ENCODE measurements around the gene CNTN5.

CNTN5 gene

GRCh38 chr11:99383648-99384245, 363.0 kb downstream of the CNTN5 start:
- no peak for DNase-seq (ENCODE audit: low read depth, low spot score)

DNA sequence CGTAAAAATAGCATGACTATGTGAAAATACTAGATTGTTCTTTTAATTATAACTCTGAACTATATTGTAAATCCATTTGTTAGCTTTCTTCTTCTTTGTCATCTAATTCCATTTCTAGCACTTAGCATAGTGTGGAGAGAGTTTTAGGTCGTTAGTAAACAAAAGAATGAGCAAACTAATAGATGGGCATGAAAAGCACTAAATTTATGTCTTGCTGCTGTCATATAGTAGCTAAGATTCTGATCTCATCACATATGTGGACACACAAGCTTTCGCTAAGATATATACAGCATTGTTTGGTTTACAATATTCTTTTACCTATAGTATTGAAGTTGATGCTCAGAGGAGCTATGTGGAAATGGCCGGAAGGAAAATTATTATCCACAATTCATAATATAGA, 370.5 kb downstream of the CNTN5 start:
- DNase-seq (ENCODE audit: low read depth, low spot score), result no peak

DNA sequence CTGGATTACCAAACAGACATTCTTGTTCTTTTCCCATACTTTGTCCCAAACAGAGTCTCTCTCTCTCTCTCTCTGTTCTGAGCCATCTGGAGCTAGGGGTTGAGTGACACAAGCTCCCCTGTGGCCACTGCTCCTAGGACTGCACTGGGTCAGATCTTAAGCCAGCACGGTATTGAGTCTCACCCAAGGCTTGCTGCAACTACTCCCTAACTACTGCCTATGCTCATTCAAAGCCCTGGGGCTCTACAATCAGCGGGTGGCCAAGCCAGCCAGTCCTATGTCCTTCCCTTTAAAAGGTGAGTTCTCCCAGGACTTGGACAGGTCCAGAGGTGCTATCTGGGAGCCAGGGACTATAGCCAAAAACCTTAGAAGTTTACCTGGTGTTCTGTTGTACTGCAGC, 385.6 kb downstream of the CNTN5 start:
- no peak for DNase-seq (ENCODE audit: low read depth, low spot score)

DNA sequence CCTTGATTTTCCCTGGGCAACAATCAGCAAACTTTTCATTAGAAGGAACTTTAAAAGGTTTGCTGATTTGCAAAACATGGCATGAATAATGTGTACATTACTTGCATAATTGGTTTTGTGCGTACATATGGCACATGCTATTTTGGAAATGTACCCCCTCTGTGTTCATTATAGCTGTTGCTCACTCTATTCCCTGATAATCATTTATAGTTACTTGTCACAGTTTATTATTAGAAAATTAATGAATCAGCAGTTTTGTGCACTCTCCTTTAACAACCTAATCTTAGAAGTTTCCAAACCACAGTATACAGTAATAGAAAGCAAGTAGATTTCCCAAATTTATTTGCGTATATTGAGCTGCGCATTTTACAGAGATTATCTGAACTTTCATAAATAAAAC, 389.9 kb downstream of the CNTN5 start:
- DNase-seq (ENCODE audit: low read depth, low spot score), result no peak

GRCh38 chr11:99418927-99419720, 398.4 kb downstream of the CNTN5 start:
- DNase-seq (ENCODE audit: low read depth, low spot score), result no peak

- no peak for DNase-seq (ENCODE audit: low read depth, low spot score)
Measured at GRCh38 chr11:99419991-99420390, 399.2 kb downstream of the CNTN5 start.

DNA sequence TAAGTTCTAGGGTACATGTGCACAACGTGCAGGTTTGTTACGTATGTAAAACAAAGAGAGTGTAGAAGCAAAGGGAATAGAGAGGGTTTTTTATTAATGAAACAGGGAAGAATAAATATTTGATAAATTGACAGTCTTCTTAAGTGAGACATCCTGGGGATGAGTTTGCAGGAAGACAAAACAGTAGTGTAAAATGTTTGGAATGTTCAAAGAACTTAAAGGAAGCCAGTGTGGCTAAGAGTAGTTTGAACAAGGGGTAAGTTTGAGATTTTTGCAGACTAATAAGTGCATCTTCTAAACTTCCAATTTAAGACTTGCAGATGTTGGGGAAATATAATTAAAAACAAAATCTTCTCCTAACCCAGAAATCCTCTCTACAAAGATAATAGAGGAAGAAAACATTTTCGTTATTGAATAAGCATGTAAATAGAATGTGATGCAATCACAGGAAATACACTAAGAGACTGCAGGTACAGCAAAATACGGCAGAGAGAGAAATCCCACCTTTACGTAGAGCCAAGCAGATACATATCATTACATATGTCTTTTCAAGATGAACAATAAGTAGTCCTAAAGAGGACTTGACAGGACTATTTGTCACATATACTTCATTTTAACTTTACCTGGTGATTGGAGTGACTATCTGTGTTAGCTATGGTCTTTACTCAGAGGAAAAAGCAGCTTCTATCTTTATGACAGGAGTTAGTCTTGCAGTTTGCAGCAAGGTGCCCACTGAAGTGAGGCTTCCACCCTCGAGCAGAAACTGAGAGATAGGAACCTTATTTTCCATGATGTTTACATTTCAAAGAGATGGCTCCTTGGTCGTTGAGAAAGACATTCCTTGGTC, 402.1 kb downstream of the CNTN5 start:
- no peak for DNase-seq (ENCODE audit: low read depth, low spot score)

GRCh38 chr11:99423428-99423983, 402.8 kb downstream of the CNTN5 start:
- no peak for DNase-seq (ENCODE audit: low read depth, low spot score)

DNA sequence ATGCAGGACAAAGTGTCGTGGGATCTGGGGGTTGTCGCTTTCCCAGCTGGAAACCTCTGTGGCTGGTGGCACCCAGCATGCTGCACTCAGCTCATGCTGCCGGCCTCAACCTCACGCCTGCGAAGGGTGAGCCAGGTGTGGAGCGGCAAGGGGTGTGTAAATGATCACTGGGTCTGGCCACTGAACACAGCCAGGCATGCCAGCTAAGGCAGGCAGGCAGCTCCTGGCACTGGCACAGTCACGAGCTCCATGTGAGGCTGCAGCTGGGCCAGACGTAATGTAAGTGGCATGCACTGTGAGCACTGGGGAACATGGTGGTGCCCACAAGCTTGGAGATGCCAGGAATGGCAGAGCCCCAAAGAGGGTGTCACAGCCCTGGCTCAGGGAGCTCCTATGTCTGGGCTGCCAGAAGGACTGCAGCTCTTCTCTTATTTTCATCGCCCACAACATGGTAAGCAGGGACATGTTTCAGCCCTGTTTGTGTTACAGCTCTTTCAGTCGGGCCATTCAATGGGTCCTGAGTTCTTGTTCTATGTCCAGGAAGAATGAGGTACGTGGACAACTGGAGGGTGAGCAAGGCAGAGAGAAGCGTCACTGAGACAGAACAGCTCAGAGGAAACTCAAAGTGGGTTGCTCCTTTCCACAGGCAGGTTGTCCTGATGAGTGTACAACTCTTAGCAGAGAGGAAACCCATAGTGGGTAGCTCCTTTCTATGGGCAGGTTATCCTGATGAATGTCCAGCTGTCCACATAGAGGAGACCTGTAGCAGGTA, 403.8 kb downstream of the CNTN5 start:
- DNase-seq (ENCODE audit: low read depth, low spot score), result no peak

- no peak for DNase-seq (ENCODE audit: low read depth, low spot score)
Measured at GRCh38 chr11:99425596-99425995, 404.8 kb downstream of the CNTN5 start.

DNA sequence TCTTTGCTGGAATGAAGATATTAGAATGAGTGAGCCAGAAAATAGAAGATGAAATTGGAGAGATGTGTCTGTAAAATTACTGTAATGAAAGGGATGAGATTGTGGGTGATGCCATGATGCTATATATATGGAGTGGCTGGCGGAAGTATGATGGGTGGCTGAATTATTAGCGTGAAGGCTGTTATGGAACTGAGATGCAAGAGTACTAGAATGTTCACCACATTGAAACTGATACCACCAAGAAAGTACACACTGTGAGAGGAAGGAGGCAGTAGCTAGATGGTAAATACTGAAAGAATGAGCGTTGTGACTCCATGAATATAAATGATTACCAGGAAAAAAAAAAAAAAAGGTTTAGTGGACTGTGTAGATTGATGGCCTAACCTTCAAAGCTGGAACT, 411.9 kb downstream of the CNTN5 start:
- no peak for DNase-seq (ENCODE audit: low read depth, low spot score)

GRCh38 chr11:99443276-99443675, 422.5 kb downstream of the CNTN5 start:
- no peak for DNase-seq (ENCODE audit: low read depth, low spot score)

GRCh38 chr11:99446400-99446799, 425.7 kb downstream of the CNTN5 start:
- DNase-seq (ENCODE audit: low read depth, low spot score), result no peak

DNA sequence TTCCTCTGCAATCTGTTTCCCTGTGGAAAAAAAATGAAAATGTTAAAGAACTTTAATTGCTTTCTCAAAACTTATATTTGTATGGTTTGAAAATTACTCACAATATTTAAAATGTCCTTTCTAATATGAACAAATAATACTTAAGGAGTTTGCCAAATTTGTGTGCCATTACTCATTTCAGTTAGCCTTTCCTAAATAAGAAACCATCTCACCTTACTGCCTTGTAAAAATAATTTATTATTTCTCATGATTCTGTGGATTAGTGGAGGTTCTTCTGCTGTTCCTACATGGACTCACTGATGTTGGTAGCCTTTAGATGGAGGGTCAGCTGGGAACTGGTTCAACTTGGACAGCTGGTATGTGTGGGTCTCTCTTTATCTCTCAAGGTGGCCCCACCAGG, 428.6 kb downstream of the CNTN5 start:
- no peak for DNase-seq (ENCODE audit: low read depth, low spot score)

DNA sequence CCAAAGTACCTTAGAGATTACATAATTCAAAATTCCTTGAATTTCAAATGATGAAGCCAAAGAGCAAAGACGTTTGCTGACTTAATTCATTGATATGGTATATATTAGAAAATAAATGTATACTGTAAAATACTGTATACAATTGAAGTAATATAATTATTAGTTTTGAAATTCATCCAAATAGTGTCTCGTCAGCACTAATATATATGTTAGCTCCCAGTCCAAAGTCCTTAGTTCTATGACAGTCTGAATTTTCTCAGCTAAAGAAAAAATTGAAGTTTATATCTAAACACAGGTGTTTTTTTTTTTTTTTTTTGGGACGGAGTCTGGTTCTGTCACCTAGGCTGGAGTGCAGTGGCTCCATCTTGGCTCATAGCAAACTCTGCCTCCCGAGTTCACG, 431.3 kb downstream of the CNTN5 start:
- no peak for DNase-seq (ENCODE audit: low read depth, low spot score)

GRCh38 chr11:99461913-99462312, 441.2 kb downstream of the CNTN5 start:
- DNase-seq (ENCODE audit: low read depth, low spot score), result no peak

GRCh38 chr11:99464985-99465384, 444.2 kb downstream of the CNTN5 start:
- no peak for DNase-seq (ENCODE audit: low read depth, low spot score)

DNA sequence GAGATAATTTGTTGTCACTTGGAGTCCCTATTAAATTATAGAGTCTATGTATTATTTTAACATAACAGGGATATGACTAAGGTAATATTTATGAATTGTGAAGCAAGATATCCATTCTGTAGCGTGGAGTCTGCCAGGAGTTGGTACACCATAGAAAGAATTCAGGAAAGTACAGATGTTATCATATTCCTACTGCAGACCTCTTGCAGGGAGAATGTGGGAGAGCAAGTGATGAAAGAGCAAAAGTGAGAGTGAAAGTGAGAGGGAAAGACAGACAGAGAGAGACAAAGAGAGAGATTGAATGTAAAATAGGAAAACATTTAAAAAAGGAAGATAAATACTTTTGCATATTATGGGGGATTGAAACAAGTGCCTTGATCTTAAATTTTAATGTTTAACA, 468.8 kb downstream of the CNTN5 start:
- DNase-seq (ENCODE audit: low read depth, low spot score), result no peak

GRCh38 chr11:99494065-99494464, 473.3 kb downstream of the CNTN5 start:
- no peak for DNase-seq (ENCODE audit: low read depth, low spot score)

GRCh38 chr11:99501655-99502054, 480.9 kb downstream of the CNTN5 start:
- no peak for DNase-seq (ENCODE audit: low read depth, low spot score)

GRCh38 chr11:99505316-99505715, 484.6 kb downstream of the CNTN5 start:
- DNase-seq (ENCODE audit: low read depth, low spot score), result no peak

All from smooth muscle cell of the brain vasculature (primary cell).